HG03432 (cell line): Measurements from ENCODE around the gene IL17RB.

Source experiments
- ATAC-seq: cut with Tn5 transposase; IDR thresholded peaks from one replicate; pipeline ENCODE4 v1.9.1; 2021; ENCODE audit warnings: mild to moderate bottlenecking, moderate library complexity; ENCODE audit not compliant: unreplicated experiment

Gene IL17RB

GRCh38 chr3:53902067-53902466 lies 55.7 kb downstream of the IL17RB start:
- no peak for ATAC-seq

GRCh38 chr3:53902711-53903110 lies 56.3 kb downstream of the IL17RB start:
- no peak for ATAC-seq

GRCh38 chr3:53913401-53913800 lies 67.0 kb downstream of the IL17RB start:
- no peak for ATAC-seq
